Prostate gland (tissue), 2 donors: Measurements from ENCODE around the gene SLC39A6. TPM values are rescaled to one million over a fixed set of nuclear protein-coding genes. Genes with fewer than 3 reads are reported as not detected.
"Not testable (repeated sequence)": the region's sequence is repeated elsewhere in the genome, so short reads cannot be mapped to it uniquely, and the experiment has no call there.

Experiments used
- DNase-seq: peaks from one replicate; pipeline ENCODE4 v3.0.0-alpha.2; 2019; ENCODE audit warnings: low spot score
- H3K27ac ChIP-seq, 2 donors: fragments of 200-600 bp; sonication (generic); 2 replicates each; pipeline ENCODE4 v1.5.1; 2017 to 2019
- H3K27me3 ChIP-seq: fragments of 200-600 bp; sonication (generic); replicated peaks from 2 replicates; pipeline ENCODE4 v1.5.1; 2019; ENCODE audit not compliant: insufficient read depth
- H3K36me3 ChIP-seq, 2 donors: fragments of 200-600 bp; sonication (generic); 1 replicate in 1 of 2; 2 replicates in 1 of 2; pipeline versions ENCODE4 v1.5.1 to v1.8.1; 2017 to 2019
- H3K4me1 ChIP-seq: fragments of 200-600 bp; sonication (generic); replicated peaks from 2 replicates; pipeline ENCODE4 v1.5.1; 2019
- H3K4me3 ChIP-seq, 2 donors: fragments of 200-600 bp; sonication (generic); 2 replicates each; pipeline ENCODE4 v1.5.1; 2017 to 2019
- H3K9me3 ChIP-seq: fragments of 200-600 bp; sonication (generic); 2 replicates; pipeline ENCODE4 v1.5.1; 2017
- CTCF ChIP-seq, 4 experiments: fragments of 200-600 bp in 2 of 4; fragments of 450-650 bp in 2 of 4; sonication (generic) in 2 of 4; IDR thresholded peaks; 1 replicate in 3 of 4; 2 replicates in 1 of 4; pipeline ENCODE4 v1.5.1; 2016 to 2019; ENCODE audit warnings: antibody characterized with exemption in 4 of 4, mild to moderate bottlenecking in 2 of 4, moderate library complexity in 2 of 4
- POLR2A ChIP-seq: fragments of 450-650 bp; IDR thresholded peaks from one replicate; pipeline ENCODE4 v1.6.1; 2016; ENCODE audit warnings: antibody characterized with exemption, mild to moderate bottlenecking
- POLR2AphosphoS5 ChIP-seq: sonication (generic); formaldehyde crosslinking; IDR thresholded peaks from one replicate; pipeline ENCODE4 v1.6.1; 2017; ENCODE audit warnings: antibody characterized with exemption
- WGBS: methylation state at CpG from one replicate; pipeline ENCODE4 v1.1.5; 2018; 5-methylcytosine and 5-hydroxymethylcytosine counted together
- intact Hi-C: fragments of 100-400 bp; cut with DNase I; formaldehyde crosslinking; loops from one replicate; pipeline ENCODE4 v1.14.2; 2022
- total RNA-seq, 2 donors: library from RNA; depleted of rRNA; stranded (reverse); fragments of >200 nt; gene quantifications; one replicate each; pipeline ENCODE4 v1.1.0, GENCODE V29; 2016

The SLC39A6 gene
- total RNA-seq, 2 donors from 2014 or later: 112 to 379 TPM

- H3K4me3 ChIP-seq: no peak overlapping the region
- H3K27me3 ChIP-seq: no peaks in the 10 kb centered on the region
- DNase-seq: no peak
- TF ChIP-seq POLR2AphosphoS5 (no peak), CTCF (IDR thresholded peaks at IDR 0.05) (no peak), POLR2A (no peak)
- no peaks in the 10 kb centered on the region for H3K9me3 ChIP-seq
- H3K36me3 ChIP-seq: peaks cover 0 to 6% of the 10 kb centered on the region in 2 donors
- no peak overlapping the region for H3K27ac ChIP-seq
- 85% methylated on average over 1 of the region's 1 CpG for WGBS
- no peaks in the 10 kb centered on the region for H3K4me1 ChIP-seq
- intact Hi-C loops: no loop called here
Observed at GRCh38 chr18:36175481-36175880, 46.3 kb upstream of the SLC39A6 start.

- DNase-seq: no peak
- no peaks in the 10 kb centered on the region for H3K9me3 ChIP-seq
- no peaks in the 10 kb centered on the region for H3K27me3 ChIP-seq
- no peaks in the 10 kb centered on the region for H3K4me1 ChIP-seq
- peaks cover 4 to 15% of the 10 kb centered on the region in 2 donors for H3K36me3 ChIP-seq
- intact Hi-C loops: no loop called here
- H3K27ac ChIP-seq: no peak overlapping the region
- WGBS: 86% methylated on average over 5 of the region's 5 CpGs
- no peak overlapping the region for H3K4me3 ChIP-seq
- no peak for TF ChIP-seq CTCF (IDR thresholded peaks at IDR 0.05)
- TF ChIP-seq POLR2AphosphoS5: no peak
- no peak for TF ChIP-seq POLR2A
Observed at GRCh38 chr18:36169938-36170337, 40.8 kb upstream of the SLC39A6 start.

GRCh38 chr18:36168296-36168695 is 39.2 kb upstream of the SLC39A6 start:
- peaks cover 4 to 15% of the 10 kb centered on the region in 2 donors for H3K36me3 ChIP-seq
- H3K9me3 ChIP-seq, DNase-seq: not testable (repeated sequence)

GRCh38 chr18:36167692-36168218 is 38.6 kb upstream of the SLC39A6 start:
- Histone ChIP-seq H3K36me3 (peaks cover 4 to 15% of the 10 kb centered on the region in 2 donors), H3K27me3 (no peaks in the 10 kb centered on the region), H3K9me3 (no peaks in the 10 kb centered on the region), H3K4me3 (no peak overlapping the region), H3K4me1 (no peaks in the 10 kb centered on the region), H3K27ac (no peak overlapping the region)
- 100% methylated on average over 3 of the region's 3 CpGs for WGBS
- intact Hi-C loops: no loop called here
- no peak for DNase-seq
- no peak for TF ChIP-seq POLR2AphosphoS5
- no peak for TF ChIP-seq POLR2A
- no peak for TF ChIP-seq CTCF (IDR thresholded peaks at IDR 0.05)

More at GRCh38 chr18:36168296-36168695, 39.2 kb upstream of the SLC39A6 start:
- intact Hi-C loops, H3K4me3 ChIP-seq, H3K27ac ChIP-seq, H3K4me1 ChIP-seq, H3K27me3 ChIP-seq: not testable (repeated sequence)
- WGBS: 88% methylated on average over 3 of the region's 3 CpGs

GRCh38 chr18:36162981-36163380 is 33.8 kb upstream of the SLC39A6 start:
- Histone ChIP-seq H3K27me3 (no peaks in the 10 kb centered on the region), H3K36me3 (peaks cover 5 to 8% of the 10 kb centered on the region in 2 donors), H3K4me3 (no peak overlapping the region), H3K27ac (no peak overlapping the region), H3K9me3 (no peaks in the 10 kb centered on the region), H3K4me1 (no peaks in the 10 kb centered on the region)
- WGBS: 81% methylated on average over 1 of the region's 1 CpG
- intact Hi-C loops: no loop called here
- TF ChIP-seq POLR2AphosphoS5: no peak
- TF ChIP-seq POLR2A: no peak
- TF ChIP-seq CTCF (IDR thresholded peaks at IDR 0.05): no peak
- DNase-seq: no peak
